HUDEP-2 (cell line): ENCODE measurements around the gene PHRF1.

ENCODE experiments used
- DNase-seq, 76 experiments: peaks; one replicate each; lab custom pipeline; 2025; ENCODE audit not compliant: unreplicated experiment in 76 of 76; lab: John Stamatoyannopoulos, UW

Gene PHRF1

GRCh38 chr11:571802-572185 is 4.5 kb upstream of the PHRF1 start:
- DNase-seq, result no peak

GRCh38 chr11:573146-573759 is 3.0 kb upstream of the PHRF1 start:
- DNase-seq, result no peak

GRCh38 chr11:574031-574570 is 2.2 kb upstream of the PHRF1 start:
- peak in 1 of 76 experiments; percentile 16 for DNase-seq

GRCh38 chr11:574632-575312 is 1.5 kb upstream of the PHRF1 start:
- no peak for DNase-seq

GRCh38 chr11:575313-575995 is 816 bp upstream of the PHRF1 start:
- DNase-seq, result peak in 4 of 76 experiments; percentile 26 to 66 (median 45)

- DNase-seq, result no peak
Measured at GRCh38 chr11:576811-577610, 741 bp downstream of the PHRF1 start.

- no peak for DNase-seq
Measured at GRCh38 chr11:577611-577894, 1.3 kb downstream of the PHRF1 start.

- DNase-seq, result peak in 3 of 76 experiments; percentile 8 to 22 (median 9)
Measured at GRCh38 chr11:578276-579035, 2.2 kb downstream of the PHRF1 start.

- DNase-seq, result no peak
Measured at GRCh38 chr11:579830-580601, 3.7 kb downstream of the PHRF1 start.

GRCh38 chr11:581342-581741 is 5.1 kb downstream of the PHRF1 start:
- DNase-seq, result no peak

GRCh38 chr11:581752-582151 is 5.5 kb downstream of the PHRF1 start:
- no peak for DNase-seq

- DNase-seq, result no peak
Measured at GRCh38 chr11:584287-584686, 8.0 kb downstream of the PHRF1 start.

- no peak for DNase-seq
Measured at GRCh38 chr11:586376-587316, 10.4 kb downstream of the PHRF1 start.

- no peak for DNase-seq
Measured at GRCh38 chr11:587546-587945, 11.3 kb downstream of the PHRF1 start.

GRCh38 chr11:587978-588380 is 11.7 kb downstream of the PHRF1 start:
- no peak for DNase-seq

- no peak for DNase-seq
Measured at GRCh38 chr11:589798-590197, 13.5 kb downstream of the PHRF1 start.

- DNase-seq, result no peak
Measured at GRCh38 chr11:590997-591396, 14.7 kb downstream of the PHRF1 start.

GRCh38 chr11:592501-592900 is 16.2 kb downstream of the PHRF1 start:
- DNase-seq, result no peak

GRCh38 chr11:592918-593317 is 16.6 kb downstream of the PHRF1 start:
- DNase-seq, result no peak
